ENCODE measurements around the gene BLOC1S4.

The BLOC1S4 gene

GRCh38 chr4:6727081-6727942, 11.3 kb downstream of the BLOC1S4 start:
- no peak overlapping the region for H3K4me3 ChIP-seq (ENCODE audit: low read depth, low read length)
- DNase-seq, result no peak
- no peaks in the 10 kb centered on the region for H3K4me1 ChIP-seq
- H3K27me3 ChIP-seq, result no peaks in the 10 kb centered on the region
- no peak for TF ChIP-seq CTCF (IDR thresholded peaks at IDR 0.05; ENCODE audit: low read depth, low read length)
- H3K36me3 ChIP-seq, result no peaks in the 10 kb centered on the region
- H3K9me3 ChIP-seq, result no peaks in the 10 kb centered on the region

GRCh38 chr4:6727943-6728250, 11.9 kb downstream of the BLOC1S4 start:
- Histone ChIP-seq H3K9me3 (no peaks in the 10 kb centered on the region), H3K36me3 (no peaks in the 10 kb centered on the region), H3K27me3 (no peaks in the 10 kb centered on the region), H3K4me3 (ENCODE audit: low read depth, low read length) (no peak overlapping the region), H3K4me1 (no peaks in the 10 kb centered on the region)
- DNase-seq, result no peak
- no peak for TF ChIP-seq CTCF (IDR thresholded peaks at IDR 0.05; ENCODE audit: low read depth, low read length)

GRCh38 chr4:6728320-6729029, 12.5 kb downstream of the BLOC1S4 start:
- H3K4me1 ChIP-seq, result no peaks in the 10 kb centered on the region

DNA sequence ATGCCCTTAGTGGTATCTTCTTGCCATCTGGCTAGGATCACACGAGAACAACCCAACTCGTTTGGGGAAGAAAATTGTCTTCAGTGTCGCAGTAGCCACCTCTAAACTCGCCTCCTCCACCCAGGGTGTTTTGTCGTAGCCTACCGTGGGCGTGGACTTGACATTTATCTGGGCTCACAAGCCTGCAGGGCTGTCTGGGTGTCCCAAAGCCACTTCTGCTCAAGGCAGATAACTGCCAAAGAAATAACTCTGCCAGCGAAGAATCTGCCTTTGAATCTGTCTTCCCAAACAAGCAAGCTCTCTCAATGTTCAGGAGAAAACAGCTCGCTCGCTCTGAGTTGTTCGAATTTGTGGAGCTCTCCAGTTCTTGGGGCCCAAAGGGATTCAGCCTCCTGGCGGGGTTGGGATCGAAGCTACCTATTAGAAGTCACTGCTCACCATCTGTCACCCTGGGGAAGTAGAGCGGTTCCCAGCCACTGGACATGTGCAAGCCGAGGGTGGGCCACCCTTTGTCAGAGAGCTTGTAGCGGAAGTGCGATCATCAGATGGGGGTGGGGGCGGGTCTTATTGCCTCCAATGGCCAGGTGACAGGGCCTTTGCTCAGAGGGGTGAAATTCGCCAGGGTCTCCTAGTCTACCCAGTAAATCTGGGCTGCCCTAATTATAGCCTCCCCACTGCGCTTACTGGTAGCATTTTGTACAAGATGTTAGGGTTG, 14.8 kb downstream of the BLOC1S4 start:
- no peaks in the 10 kb centered on the region for H3K27me3 ChIP-seq
- no peak overlapping the region for H3K4me3 ChIP-seq (ENCODE audit: low read depth, low read length)
- H3K36me3 ChIP-seq, result no peaks in the 10 kb centered on the region
- H3K9me3 ChIP-seq, result no peaks in the 10 kb centered on the region
- no peaks in the 10 kb centered on the region for H3K4me1 ChIP-seq
- TF ChIP-seq CTCF (IDR thresholded peaks at IDR 0.05; ENCODE audit: low read depth, low read length), result no peak
- no peak for DNase-seq

More at GRCh38 chr4:6728320-6729029, 12.5 kb downstream of the BLOC1S4 start:
- Histone ChIP-seq H3K36me3 (no peaks in the 10 kb centered on the region), H3K27me3 (no peaks in the 10 kb centered on the region), H3K9me3 (no peaks in the 10 kb centered on the region), H3K4me3 (ENCODE audit: low read depth, low read length) (no peak overlapping the region)
- DNase-seq, result no peak
- TF ChIP-seq CTCF (IDR thresholded peaks at IDR 0.05; ENCODE audit: low read depth, low read length), result no peak

DNA sequence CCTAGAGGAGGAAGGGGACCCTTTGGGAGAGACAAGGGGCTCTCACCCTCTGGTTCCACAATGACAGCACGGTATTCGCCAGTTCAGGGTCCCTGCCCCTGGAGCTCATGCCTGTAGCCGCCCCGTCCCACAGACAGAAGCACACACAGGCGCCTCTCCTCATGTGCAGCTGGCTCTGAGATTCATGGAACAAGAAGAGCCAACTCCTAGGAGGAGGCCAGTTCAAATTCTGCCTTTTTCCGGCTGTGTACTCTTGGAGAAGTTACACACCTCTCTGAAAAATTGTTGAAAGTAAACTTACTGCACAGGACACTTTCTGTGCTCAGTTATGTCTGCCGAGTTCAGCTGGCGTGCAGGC, 15.3 kb downstream of the BLOC1S4 start:
- no peaks in the 10 kb centered on the region for H3K4me1 ChIP-seq
- H3K9me3 ChIP-seq, result no peaks in the 10 kb centered on the region
- no peak overlapping the region for H3K4me3 ChIP-seq (ENCODE audit: low read depth, low read length)
- H3K27me3 ChIP-seq, result no peaks in the 10 kb centered on the region
- H3K36me3 ChIP-seq, result no peaks in the 10 kb centered on the region
- no peak for TF ChIP-seq CTCF (IDR thresholded peaks at IDR 0.05; ENCODE audit: low read depth, low read length)
- no peak for DNase-seq

All from BE2C (cell line).